ENCODE data around the gene FGF7.
"Not testable (repeated sequence)": the region's sequence is repeated elsewhere in the genome, so short reads cannot be mapped to it uniquely, and the experiment has no call there.

The FGF7 gene

GRCh38 chr15:49467746-49468480 lies 44.9 kb downstream of the FGF7 start:
- H3K4me3 ChIP-seq (ENCODE audit: low read depth, low read length) = no peak overlapping the region
- no peak for TF ChIP-seq CTCF (IDR thresholded peaks at IDR 0.05; ENCODE audit: insufficient read depth, low read depth, low read length, missing control alignments)
- no peak for DNase-seq (ENCODE audit: low read depth)

- TF ChIP-seq CTCF (IDR thresholded peaks at IDR 0.05; ENCODE audit: insufficient read depth, low read depth, low read length, missing control alignments) = no peak
- H3K4me3 ChIP-seq (ENCODE audit: low read depth, low read length) = no peak overlapping the region
- DNase-seq (ENCODE audit: low read depth) = no peak
Observed at GRCh38 chr15:49468481-49468839, 45.4 kb downstream of the FGF7 start.

- peak; percentile 23 for DNase-seq (ENCODE audit: low read depth)
- peak; percentile 26 for TF ChIP-seq CTCF (IDR thresholded peaks at IDR 0.05; ENCODE audit: insufficient read depth, low read depth, low read length, missing control alignments)
- not testable (repeated sequence) for H3K4me3 ChIP-seq (ENCODE audit: low read depth, low read length)
Observed at GRCh38 chr15:49471248-49471647, 48.2 kb downstream of the FGF7 start.

- peak; percentile 43 for DNase-seq (ENCODE audit: low read depth)
- no peak overlapping the region for H3K4me3 ChIP-seq (ENCODE audit: low read depth, low read length)
- no peak for TF ChIP-seq CTCF (IDR thresholded peaks at IDR 0.05; ENCODE audit: insufficient read depth, low read depth, low read length, missing control alignments)
Observed at GRCh38 chr15:49471733-49472132, 48.7 kb downstream of the FGF7 start.

- DNase-seq (ENCODE audit: low read depth) = no peak
- H3K4me3 ChIP-seq (ENCODE audit: low read depth, low read length) = no peak overlapping the region
- TF ChIP-seq CTCF (IDR thresholded peaks at IDR 0.05; ENCODE audit: insufficient read depth, low read depth, low read length, missing control alignments) = no peak
Observed at GRCh38 chr15:49472338-49472737, 49.3 kb downstream of the FGF7 start.

DNA sequence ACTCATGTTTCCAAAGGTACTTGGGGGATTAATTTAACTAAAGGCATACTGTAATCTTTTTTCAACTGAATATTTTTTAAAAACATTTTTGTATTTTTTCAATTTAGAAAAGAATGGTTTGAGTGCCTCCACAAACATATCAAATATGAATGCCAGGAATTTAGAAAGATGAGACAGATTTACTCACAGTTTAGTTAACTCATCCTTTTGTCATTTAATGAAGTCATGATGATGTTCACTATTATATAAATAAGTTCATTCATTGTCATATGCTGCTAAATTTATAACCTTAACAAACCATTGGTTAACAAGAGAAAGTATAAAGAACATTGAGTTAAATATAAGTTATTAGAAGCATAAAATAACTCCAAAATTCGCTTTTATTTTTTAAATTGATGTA lies 50.0 kb downstream of the FGF7 start:
- no peak for TF ChIP-seq CTCF (IDR thresholded peaks at IDR 0.05; ENCODE audit: insufficient read depth, low read depth, low read length, missing control alignments)
- no peak overlapping the region for H3K4me3 ChIP-seq (ENCODE audit: low read depth, low read length)
- no peak for DNase-seq (ENCODE audit: low read depth)

DNA sequence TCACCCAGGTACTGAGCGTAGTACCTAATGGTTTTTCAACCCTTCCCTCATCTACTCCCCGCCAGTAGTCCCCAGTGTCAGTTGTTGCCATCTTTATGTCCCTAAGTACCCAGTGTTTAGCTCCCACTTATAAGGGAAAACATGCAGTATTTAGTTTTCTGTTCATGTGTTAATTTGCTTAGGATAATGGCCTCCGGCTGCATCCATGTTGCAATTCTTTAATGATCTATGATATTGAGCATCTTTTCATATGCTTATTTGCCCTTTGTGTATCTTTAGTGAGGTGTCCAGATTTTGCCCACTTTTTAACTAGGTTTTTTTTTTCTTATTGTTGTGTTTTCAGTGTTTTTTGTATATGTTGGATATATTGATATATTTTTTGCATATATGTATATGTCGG lies 55.0 kb downstream of the FGF7 start:
- not testable (repeated sequence) for H3K4me3 ChIP-seq (ENCODE audit: low read depth, low read length); DNase-seq (ENCODE audit: low read depth)

DNA sequence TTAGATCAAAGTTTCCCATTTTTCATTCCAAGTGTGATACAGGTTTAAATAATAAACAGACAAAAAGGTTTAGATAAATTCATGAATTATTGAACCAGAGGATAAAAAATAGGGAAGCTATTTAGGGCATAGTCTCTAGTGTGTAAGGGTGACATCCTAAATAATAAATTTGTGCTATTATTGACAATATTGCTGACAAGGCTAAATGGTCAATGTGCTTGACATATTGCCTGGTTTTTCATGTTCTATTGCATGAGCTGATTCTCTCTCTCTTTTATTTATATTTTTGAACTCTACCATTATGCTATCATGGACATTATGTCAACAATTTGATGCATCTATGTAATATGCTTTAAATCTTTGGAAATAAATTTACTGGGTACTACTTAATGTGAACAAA lies 55.9 kb downstream of the FGF7 start:
- not testable (repeated sequence) for DNase-seq (ENCODE audit: low read depth); H3K4me3 ChIP-seq (ENCODE audit: low read depth, low read length)

- not testable (repeated sequence) for DNase-seq (ENCODE audit: low read depth); H3K4me3 ChIP-seq (ENCODE audit: low read depth, low read length)
Observed at GRCh38 chr15:49485401-49485800, 62.4 kb downstream of the FGF7 start.
